ENCODE data around the gene C1QL4. TPM values are rescaled to one million over a fixed set of nuclear protein-coding genes. Genes with fewer than 3 reads are reported as not detected.

The C1QL4 gene
- total and polyA plus RNA-seq, 9 of the 15 experiments (the other 6 are each of a cell fraction or from before 2014, with no cell fraction given), result 0.08 to 2.1 (median 0.31) TPM

DNA sequence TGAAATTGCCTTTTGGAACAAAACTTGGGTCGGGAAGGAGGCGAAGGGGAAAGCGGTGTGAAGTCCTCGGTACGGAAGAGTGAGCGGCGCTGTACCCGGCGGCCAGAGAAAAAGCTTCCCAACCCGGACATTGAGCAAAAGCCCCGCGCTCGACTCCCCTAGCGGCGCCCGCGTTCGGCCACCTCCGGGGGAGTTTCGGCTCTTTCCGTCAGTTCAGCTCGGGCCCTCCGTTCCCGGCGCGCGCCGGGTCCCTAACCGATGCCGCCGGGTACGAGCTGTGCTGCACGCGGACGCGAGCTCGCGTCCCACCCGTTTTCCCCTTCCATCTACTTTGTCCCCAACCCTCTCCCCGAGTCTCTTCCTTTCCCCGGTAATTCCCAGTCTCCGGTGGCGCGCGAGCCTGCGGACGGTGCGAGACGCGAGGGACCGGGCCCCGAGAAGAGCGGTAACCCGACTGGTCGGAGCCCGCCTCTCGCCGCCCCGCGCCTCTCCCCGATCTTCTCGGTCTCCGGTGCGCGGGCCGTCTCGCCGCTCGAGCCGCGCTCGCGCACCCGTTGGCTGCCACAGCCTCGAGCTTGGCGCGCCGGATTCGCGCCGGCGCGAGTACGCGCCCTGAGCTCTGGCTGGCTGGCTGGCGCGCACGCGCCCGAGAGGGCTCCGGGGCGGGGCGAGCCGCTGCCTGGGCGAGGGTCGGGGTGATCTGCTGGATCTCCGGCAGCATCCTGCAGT, 29.8 kb upstream of the C1QL4 start (continued):
- TF ChIP-seq SRSF7 (optimal IDR thresholded peaks at IDR 0.05; ENCODE audit: low read depth, low read length), result no peak
- TF ChIP-seq NFATC3 (IDR thresholded peaks at IDR 0.05), result no peak
- no peak for TF ChIP-seq ELF4 (CRISPR knock-in tag; IDR thresholded peaks at IDR 0.05)
- TF ChIP-seq HMG20B (CRISPR knock-in tag; IDR thresholded peaks at IDR 0.05), result no peak
- peak; percentile 77; the same call in 1 of the 2 replicates for TF ChIP-seq E2F3 (CRISPR knock-in tag; IDR thresholded peaks at IDR 0.05)
- peak; percentile 50; the same call in 1 of the 2 replicates for TF ChIP-seq ZNF76 (CRISPR knock-in tag; IDR thresholded peaks at IDR 0.05; ENCODE audit: borderline replicate concordance)
- TF ChIP-seq EGR1 (conservative IDR thresholded peaks at IDR 0.05), result no peak
- no peak for TF ChIP-seq TRIM24 (IDR thresholded peaks at IDR 0.05)
- TF ChIP-seq FOXA1 (IDR thresholded peaks at IDR 0.05; ENCODE audit: borderline replicate concordance), result no peak
- peak; percentile 71 for TF ChIP-seq POLR2AphosphoS5 (IDR thresholded peaks at IDR 0.05; ENCODE audit: control insufficient read depth, insufficient read depth, low read depth, low read length)
- TF ChIP-seq SPI1 (IDR thresholded peaks at IDR 0.05; ENCODE audit: borderline replicate concordance, low read depth, low read length), result no peak; the same call in 1 of the 2 replicates
- no peak for TF ChIP-seq ZNF23 (CRISPR knock-in tag; IDR thresholded peaks at IDR 0.05)
- TF ChIP-seq ZNF224 (CRISPR knock-in tag; IDR thresholded peaks at IDR 0.05), result no peak
- 0 out of 2 replicates have a peak, but pooled peaks have one; percentile 20 for TF ChIP-seq BCOR (IDR thresholded peaks at IDR 0.05)
- TF ChIP-seq, protein P1, sequence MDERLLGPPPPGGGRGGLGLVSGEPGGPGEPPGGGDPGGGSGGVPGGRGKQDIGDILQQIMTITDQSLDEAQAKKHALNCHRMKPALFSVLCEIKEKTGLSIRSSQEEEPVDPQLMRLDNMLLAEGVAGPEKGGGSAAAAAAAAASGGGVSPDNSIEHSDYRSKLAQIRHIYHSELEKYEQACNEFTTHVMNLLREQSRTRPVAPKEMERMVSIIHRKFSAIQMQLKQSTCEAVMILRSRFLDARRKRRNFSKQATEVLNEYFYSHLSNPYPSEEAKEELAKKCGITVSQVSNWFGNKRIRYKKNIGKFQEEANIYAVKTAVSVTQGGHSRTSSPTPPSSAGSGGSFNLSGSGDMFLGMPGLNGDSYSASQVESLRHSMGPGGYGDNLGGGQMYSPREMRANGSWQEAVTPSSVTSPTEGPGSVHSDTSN (CRISPR knock-in tag; IDR thresholded peaks at IDR 0.05; ENCODE audit: low read depth), result no peak
- TF ChIP-seq, protein P1 (tag; conservative IDR thresholded peaks at IDR 0.05; ENCODE audit: low read depth), result no peak
- TF ChIP-seq HDAC1 (IDR thresholded peaks at IDR 0.05), result no peak
- no peak for TF ChIP-seq HDGF (IDR thresholded peaks at IDR 0.05)
- TF ChIP-seq ZFP36 (IDR thresholded peaks at IDR 0.05; ENCODE audit: low read depth, low read length, partially characterized antibody), result no peak
- TF ChIP-seq SMARCE1 (IDR thresholded peaks at IDR 0.05), result 0 out of 2 replicates have a peak, but pooled peaks have one; percentile 8
- TF ChIP-seq, protein P2, sequence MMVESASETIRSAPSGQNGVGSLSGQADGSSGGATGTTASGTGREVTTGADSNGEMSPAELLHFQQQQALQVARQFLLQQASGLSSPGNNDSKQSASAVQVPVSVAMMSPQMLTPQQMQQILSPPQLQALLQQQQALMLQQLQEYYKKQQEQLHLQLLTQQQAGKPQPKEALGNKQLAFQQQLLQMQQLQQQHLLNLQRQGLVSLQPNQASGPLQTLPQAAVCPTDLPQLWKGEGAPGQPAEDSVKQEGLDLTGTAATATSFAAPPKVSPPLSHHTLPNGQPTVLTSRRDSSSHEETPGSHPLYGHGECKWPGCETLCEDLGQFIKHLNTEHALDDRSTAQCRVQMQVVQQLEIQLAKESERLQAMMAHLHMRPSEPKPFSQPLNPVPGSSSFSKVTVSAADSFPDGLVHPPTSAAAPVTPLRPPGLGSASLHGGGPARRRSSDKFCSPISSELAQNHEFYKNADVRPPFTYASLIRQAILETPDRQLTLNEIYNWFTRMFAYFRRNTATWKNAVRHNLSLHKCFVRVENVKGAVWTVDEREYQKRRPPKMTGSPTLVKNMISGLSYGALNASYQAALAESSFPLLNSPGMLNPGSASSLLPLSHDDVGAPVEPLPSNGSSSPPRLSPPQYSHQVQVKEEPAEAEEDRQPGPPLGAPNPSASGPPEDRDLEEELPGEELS (CRISPR knock-in tag; IDR thresholded peaks at IDR 0.05; ENCODE audit: borderline replicate concordance), result no peak
- TF ChIP-seq, protein P3, sequence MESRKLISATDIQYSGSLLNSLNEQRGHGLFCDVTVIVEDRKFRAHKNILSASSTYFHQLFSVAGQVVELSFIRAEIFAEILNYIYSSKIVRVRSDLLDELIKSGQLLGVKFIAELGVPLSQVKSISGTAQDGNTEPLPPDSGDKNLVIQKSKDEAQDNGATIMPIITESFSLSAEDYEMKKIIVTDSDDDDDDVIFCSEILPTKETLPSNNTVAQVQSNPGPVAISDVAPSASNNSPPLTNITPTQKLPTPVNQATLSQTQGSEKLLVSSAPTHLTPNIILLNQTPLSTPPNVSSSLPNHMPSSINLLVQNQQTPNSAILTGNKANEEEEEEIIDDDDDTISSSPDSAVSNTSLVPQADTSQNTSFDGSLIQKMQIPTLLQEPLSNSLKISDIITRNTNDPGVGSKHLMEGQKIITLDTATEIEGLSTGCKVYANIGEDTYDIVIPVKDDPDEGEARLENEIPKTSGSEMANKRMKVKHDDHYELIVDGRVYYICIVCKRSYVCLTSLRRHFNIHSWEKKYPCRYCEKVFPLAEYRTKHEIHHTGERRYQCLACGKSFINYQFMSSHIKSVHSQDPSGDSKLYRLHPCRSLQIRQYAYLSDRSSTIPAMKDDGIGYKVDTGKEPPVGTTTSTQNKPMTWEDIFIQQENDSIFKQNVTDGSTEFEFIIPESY (CRISPR knock-in tag; IDR thresholded peaks at IDR 0.05), result peak; percentile 16; the same call in 1 of the 2 replicates
- TF ChIP-seq SIX5 (IDR thresholded peaks at IDR 0.05; ENCODE audit: borderline replicate concordance in 1 of 2, insufficient read depth in 1 of 2, low read depth in 1 of 2, low read length in 2 of 2), result no peak
- TF ChIP-seq BMI1 (IDR thresholded peaks at IDR 0.05; ENCODE audit: low read length), result no peak
- TF ChIP-seq ZNF583 (CRISPR knock-in tag; IDR thresholded peaks at IDR 0.05), result no peak

All from K562 (cell line).